GM18858 (cell line): ENCODE data around the gene GNA12.
"Not testable (repeated sequence)": the region's sequence is repeated elsewhere in the genome, so short reads cannot be mapped to it uniquely, and the experiment has no call there.

Source experiments
- ATAC-seq: cut with Tn5 transposase; IDR thresholded peaks from one replicate; pipeline ENCODE4 v1.9.1; 2021; ENCODE audit not compliant: unreplicated experiment

The GNA12 gene

DNA sequence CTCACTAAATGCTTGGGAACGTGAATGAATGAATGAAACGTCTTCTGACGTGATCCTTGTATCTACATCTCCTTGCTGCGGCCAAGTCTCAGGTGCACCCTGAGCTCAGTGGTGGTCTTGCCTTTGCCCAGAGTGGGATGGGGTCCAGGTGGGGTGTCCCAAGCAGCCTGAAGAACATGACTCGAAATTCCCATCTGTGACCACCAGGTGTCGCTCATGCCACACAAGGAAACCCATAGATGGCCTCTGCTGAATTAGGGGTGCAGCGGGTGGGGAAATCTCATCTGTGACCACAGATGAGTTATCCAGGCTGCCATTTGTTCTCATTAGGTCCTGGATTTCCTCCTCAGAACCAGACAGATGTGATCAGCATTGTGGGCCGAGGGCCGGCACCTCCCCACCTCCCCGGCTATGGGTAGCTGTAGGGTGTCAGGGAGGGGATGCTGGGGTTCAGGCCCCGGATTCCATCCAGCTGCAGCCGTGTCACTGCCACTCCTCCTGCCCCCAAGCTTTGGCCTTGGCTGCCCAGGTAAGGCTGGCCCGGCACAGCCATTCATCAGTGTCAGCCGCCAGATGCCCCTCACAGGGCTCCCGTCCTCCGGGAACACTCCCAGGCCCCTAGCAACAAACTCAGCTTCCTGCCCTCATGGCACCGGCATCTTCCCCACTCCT, 21.0 kb upstream of the GNA12 start:
- ATAC-seq, result no peak

GRCh38 chr7:2864204-2864985, 20.3 kb upstream of the GNA12 start:
- ATAC-seq, result no peak

- peak; percentile 93 for ATAC-seq
Observed at GRCh38 chr7:2863461-2864066, 19.5 kb upstream of the GNA12 start.

DNA sequence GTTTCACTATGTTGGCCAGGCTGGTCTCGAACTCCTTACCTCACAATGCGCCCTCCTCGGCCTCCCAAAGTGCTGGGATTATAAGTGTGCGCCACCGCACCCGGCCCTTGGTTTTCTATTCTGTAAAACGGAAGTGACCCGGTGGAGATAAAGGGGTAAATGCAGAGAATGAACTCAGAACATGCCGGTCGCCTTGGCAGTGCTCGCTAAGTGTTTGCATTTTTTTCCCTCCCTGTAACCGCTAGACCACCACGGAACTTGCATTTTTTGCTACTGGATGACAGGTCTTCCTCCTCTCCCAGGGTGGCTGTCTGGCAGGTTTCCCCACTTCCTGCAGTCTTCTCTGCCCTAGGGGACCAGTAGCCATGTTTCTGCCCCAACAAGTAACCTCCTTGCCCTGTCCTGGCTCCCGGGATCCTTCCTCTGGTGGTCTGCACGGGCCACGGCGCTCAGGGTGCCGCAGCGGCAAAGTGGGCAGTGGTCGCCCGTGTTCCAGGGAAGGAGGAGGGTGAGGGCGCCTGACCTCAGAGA, 18.8 kb upstream of the GNA12 start:
- no peak for ATAC-seq

DNA sequence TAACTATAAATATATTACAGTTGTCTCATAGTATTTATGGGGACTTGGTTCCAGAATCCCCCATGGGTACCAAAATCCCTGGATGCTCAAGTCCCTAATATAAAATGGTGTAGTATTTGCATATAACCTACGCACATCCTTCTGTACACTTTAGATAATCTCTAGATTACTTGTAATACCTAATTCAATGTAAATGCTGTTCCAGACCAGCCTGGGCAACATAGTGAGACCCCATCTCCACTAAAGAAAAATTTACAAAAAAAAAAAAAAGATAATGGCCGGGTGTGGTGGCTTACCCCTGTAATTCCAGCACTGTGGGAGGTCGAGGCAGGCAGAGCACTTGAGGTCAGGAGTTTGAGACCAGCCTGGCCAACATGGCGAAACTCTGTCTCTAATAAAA, 17.4 kb upstream of the GNA12 start:
- no peak for ATAC-seq

- ATAC-seq, result no peak
Observed at GRCh38 chr7:2860627-2861133, 16.6 kb upstream of the GNA12 start.

GRCh38 chr7:2859952-2860351, 15.8 kb upstream of the GNA12 start:
- no peak for ATAC-seq

GRCh38 chr7:2858621-2859020, 14.5 kb upstream of the GNA12 start:
- ATAC-seq, result no peak

DNA sequence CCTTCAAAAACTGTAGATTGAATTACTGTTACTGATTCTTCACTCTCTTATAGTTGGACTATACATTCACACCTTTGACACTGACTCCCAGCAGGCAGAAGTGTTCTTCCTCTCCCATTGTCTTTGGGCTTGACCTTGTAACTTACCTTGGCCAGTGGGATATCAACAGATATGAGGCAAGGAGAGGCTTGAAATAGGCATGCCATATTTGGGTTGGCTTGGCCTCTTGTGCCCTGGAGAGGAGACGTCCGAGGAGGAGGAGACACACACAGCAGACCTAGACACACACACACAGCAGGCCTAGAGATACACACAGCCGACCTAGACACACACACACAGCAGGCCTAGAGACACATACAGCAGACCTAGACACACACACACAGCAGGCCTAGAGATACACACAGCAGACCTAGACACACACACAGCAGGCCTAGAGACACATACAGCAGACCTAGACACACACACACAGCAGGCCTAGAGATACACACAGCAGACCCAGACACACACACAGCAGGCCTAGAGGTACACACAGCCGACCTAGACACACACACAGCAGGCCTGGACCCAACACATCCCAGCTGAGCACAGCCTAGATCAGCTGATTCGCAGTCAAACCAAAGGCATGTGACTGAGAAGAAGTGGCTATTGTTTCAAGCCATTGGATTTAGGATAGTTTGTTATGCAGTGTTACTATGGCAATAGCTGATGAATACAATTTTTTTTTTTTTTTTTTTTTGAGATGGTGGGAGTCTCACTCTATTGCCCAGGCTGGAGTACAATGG, 12.5 kb upstream of the GNA12 start:
- ATAC-seq, result no peak

DNA sequence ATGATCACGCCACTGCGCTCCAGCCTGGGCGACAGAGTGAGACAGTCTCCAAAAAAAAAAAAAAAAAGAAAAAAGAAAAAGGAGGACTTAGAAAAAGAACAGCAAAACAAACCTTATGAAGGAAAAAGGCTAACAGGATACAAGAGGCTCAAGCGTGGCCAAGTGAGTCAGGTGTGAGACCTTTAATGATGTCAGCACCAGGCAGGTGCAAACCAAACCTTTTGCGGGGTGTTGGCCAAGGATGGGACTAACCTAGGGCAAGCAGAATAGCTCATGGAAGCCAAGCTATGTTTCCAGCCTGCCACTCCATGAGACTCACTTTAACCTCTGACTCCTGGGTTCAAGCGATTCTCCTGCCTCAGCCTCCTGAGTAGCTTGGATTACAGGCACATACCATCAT, 11.3 kb upstream of the GNA12 start:
- no peak for ATAC-seq

DNA sequence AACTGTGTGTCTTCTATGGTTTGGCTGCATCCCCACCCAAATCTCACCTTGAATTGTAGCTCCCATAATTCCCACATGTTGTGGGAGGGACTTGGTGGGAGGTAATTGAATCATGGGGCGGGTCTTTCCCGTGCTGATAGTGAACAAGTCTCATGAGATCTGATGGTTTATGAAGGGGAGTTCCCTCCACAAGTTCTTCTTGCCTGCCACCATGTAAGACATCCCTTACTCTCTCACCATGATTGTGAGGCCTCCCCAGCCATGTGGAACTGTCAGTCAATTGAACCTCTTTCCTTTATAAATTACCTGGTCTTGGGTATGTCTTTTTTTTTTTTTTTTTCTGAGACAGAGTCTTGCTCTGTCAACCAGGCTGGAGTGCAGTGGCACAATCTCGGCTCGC, 9.4 kb upstream of the GNA12 start:
- ATAC-seq, result not testable (repeated sequence)

DNA sequence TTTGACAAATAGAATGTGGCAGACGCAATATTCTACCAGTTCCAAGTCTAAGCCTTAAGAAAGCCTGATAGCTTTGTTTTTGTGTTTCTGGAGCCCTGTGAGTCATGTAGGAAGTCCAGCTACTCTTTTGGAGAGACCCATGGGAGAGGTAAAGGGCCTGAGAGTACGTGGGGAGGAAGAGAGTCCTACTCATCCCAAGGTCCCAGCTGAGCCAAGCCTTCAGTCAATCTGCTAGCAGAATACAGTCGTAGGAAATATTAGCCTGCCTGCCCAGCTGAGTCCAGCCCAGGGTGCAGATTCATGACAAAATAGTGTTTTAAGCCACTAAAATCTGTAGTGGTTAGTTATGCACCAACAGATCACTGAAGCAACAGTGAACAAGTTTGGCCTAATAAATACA, 9.0 kb upstream of the GNA12 start:
- no peak for ATAC-seq

DNA sequence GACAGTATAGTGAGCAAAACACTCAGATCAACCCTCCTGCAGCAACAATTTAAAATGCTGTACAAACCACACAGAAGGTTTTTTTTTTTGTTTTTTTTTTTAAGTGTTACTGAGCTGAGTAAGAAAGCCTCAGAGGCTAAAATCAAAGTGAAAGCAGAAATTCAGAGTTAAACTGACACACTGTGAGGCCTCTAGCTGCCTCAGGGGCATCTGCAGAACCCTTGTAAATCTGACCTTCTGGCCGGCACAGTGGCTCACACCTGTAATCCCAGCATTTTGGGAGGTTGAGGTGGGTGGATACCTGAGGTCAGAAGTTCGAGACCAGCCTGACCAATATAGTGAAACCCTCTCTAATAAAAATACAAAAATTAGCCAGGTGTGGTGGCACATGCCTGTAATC, 7.4 kb upstream of the GNA12 start:
- ATAC-seq, result peak; percentile 71

DNA sequence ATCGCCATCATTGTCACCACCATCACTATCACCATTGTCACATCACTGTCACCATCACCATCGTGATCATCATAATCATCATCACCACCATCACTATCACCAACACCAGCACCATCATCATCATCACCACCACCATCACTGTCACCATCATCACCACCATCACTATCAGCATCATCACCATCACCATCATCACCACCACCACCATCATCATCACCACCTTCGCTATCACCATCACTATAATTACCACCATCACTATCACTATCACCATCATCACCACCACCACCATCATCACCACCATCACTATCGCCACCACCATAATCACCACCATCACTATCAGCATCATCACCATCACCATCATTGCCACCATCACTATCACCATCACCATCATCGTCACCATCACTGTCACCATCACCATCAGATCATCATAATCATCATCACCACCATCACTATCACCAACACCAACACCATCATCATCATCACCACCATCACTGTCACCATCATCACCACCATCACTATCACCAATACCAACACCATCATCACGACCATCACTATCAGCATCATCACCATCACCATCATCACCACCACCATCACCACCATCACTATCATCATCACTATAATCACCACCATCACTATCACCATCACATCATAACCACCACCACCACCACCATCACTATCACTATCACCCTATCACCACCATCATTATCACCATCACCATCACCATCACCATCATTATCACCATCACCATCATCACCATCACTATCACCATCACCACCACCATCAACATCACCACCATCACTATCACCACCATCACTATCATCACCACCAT, 6.0 kb upstream of the GNA12 start:
- ATAC-seq, result no peak

DNA sequence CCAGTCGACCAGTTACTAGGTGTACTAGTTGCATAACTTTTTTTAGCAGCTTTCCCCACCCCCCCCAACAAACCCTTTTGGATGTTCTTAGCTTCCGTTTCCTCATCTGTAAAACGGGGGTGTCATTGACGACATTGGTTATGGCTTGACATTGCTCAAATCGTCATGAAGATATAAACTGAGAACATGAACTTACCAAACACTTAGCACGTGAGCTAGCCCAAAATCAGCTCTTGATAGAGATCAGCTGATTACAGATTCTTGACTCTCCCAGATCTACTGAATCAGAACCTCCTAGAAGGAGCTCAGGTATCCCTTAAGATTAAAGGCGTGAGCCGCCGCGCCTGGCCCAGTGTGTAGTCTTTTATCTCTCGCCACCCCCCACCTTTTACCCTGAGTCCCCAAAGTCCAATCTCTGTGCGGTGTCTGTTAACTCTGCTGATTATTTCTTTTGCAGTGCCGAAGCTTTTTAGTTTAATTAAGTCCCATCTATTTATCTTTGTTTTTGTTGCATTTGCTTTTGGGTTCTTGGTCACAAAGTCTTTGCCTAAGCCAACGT, 1.0 kb upstream of the GNA12 start:
- ATAC-seq, result no peak

GRCh38 chr7:2843711-2844152, 376 bp downstream of the GNA12 start:
- no peak for ATAC-seq

DNA sequence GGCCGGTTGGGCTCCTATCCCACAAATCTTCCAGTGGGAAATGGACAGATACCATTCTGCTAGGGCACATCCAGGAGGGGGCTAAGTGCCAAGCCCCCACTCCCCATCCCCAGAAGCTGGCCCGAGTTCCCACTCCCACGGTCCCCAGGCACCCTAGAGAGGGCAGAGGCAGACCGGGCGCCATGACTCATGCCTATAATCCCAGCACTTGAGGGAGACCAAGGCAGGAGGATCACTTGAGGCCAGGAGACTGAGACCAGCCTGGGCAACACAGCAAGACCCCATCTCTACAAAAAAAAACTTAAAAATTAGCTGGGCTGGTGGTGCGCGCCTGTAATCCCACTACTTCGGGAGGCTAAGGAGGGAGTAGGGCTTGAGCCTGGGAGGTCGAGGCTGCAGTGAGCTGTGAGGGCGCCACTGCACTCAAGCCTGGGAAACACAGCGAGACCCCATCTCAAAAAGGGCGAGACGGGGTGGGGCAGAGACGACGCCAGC, 870 bp downstream of the GNA12 start:
- no peak for ATAC-seq

- ATAC-seq, result no peak
Observed at GRCh38 chr7:2841907-2842306, 2.2 kb downstream of the GNA12 start.

DNA sequence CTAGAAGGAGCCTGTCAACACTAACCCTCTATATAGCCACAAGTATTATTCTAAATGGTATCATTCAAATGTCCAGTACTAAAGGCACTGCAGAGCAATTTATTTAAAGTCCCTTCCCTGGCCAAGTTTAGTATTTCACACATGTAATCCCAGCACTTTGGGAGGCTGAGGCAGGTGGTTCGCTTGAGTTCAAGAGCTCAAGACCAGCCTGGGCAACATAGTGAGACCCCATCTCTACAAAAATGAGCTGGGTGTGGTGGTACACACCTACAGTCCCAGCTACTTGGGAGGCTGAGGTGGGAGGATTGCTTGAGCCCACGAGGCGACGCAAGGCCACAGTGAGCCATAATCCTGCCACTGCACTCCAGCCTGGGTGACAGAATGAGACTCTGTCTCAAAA, 3.6 kb downstream of the GNA12 start:
- no peak for ATAC-seq
